ENCODE results near the gene DBF4B.
A peak's percentile ranks its signal among the peaks of the same experiment; 100 is the strongest.

Gene DBF4B

DNA sequence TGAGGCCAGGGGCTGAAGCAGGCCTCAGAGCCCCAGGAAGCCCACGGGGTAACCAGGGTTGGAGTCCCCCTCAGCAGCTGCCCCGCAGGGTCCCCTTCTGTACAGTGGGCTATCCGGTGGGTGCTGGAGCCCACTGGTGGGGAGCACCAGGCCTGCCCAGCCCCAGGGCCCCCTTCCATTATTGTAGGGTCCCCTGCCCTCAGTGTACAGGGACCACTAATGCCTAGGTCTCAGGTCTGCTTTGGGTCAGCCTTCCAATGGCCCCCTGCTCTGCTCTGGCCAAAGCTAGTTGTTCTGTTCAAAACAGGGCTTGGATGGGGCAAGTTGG lies 51.4 kb downstream of the DBF4B start:
- Histone ChIP-seq H3K36me3 (ENCODE audit: insufficient read depth, low read length) (no peaks in the 10 kb centered on the region), H3K4me3 (peak overlapping the region; percentile 83), H3K9ac (ENCODE audit: insufficient read length) (no peak overlapping the region), H3K9me3 (ENCODE audit: low read depth, low read length) (no peaks in the 10 kb centered on the region), H3K27ac (no peak overlapping the region)
- DNase-seq (ENCODE audit: low read depth, low spot score), result no peak
- TF ChIP-seq POLR2AphosphoS5 (IDR thresholded peaks at IDR 0.05; ENCODE audit: borderline replicate concordance, low read depth, low read length), result no peak

- H3K36me3 ChIP-seq (ENCODE audit: insufficient read depth, low read length), result no peaks in the 10 kb centered on the region
- DNase-seq (ENCODE audit: low read depth, low spot score), result no peak
- no peak overlapping the region for H3K27ac ChIP-seq
- H3K4me3 ChIP-seq, result no peak overlapping the region
- no peak for TF ChIP-seq POLR2AphosphoS5 (IDR thresholded peaks at IDR 0.05; ENCODE audit: borderline replicate concordance, low read depth, low read length)
- TF ChIP-seq FOXP2 (optimal IDR thresholded peaks at IDR 0.05; ENCODE audit: control extremely low read depth, extremely low read length, insufficient read depth), result no peak
- no peak for TF ChIP-seq EZH2 (IDR thresholded peaks at IDR 0.05)
- H3K9me3 ChIP-seq (ENCODE audit: low read depth, low read length), result no peaks in the 10 kb centered on the region
- H3K9ac ChIP-seq (ENCODE audit: insufficient read length), result no peak overlapping the region
Measured at GRCh38 chr17:44760474-44761308, 52.2 kb downstream of the DBF4B start.

DNA sequence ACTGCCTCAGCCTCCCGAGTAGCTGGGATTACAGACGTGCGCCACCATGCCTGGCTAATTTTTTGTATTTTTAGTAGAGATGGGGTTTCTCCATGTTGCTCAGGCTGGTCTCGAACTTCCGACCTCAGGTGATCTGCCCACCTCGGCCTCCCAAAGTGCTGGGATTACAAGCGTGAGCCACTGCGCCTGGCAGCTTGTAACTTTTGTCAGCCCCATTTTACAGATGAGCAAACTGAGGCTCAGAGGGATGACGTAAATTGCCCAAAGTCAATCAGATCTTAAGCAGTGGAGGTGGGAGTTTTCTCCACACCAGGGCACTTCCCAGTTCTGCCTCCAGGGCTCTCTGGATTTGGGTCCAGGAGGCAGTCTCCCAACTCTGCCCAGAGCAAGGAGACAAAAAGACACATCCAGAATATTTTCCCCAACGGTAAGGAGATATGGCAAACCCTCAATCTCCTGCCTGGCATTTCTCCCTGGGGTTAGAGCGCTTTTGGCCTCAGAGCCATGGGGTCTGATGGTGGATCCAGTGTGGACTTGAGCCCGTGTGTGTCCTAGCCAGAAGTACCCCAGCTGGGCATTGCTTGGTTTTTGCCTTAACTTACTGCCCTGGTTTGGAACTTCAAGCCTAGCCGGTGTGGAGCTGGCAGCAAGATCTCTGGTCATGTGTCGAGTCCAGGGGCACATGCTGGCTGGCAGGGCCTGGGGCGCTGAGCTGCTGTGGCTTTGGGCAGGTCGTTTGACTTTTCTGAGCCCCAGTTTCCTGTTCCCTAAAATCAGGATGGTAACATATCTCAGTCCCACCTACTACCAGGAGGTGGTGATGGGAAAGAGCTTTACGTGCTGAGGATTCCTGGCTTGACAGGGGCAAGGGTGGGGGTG lies 53.7 kb downstream of the DBF4B start:
- TF ChIP-seq FOXP2 (optimal IDR thresholded peaks at IDR 0.05; ENCODE audit: control extremely low read depth, extremely low read length, insufficient read depth) (no peak), POLR2AphosphoS5 (IDR thresholded peaks at IDR 0.05; ENCODE audit: borderline replicate concordance, low read depth, low read length) (no peak), EZH2 (IDR thresholded peaks at IDR 0.05) (no peak)
- Histone ChIP-seq H3K4me3 (no peak overlapping the region), H3K36me3 (ENCODE audit: insufficient read depth, low read length) (no peaks in the 10 kb centered on the region), H3K9me3 (ENCODE audit: low read depth, low read length) (no peaks in the 10 kb centered on the region), H3K27ac (no peak overlapping the region), H3K9ac (ENCODE audit: insufficient read length) (no peak overlapping the region)
- DNase-seq (ENCODE audit: low read depth, low spot score), result no peak

- Histone ChIP-seq H3K9ac (ENCODE audit: insufficient read length) (no peak overlapping the region), H3K36me3 (ENCODE audit: insufficient read depth, low read length) (no peaks in the 10 kb centered on the region), H3K4me3 (no peak overlapping the region), H3K27ac (no peak overlapping the region), H3K9me3 (ENCODE audit: low read depth, low read length) (no peaks in the 10 kb centered on the region)
- no peak for DNase-seq (ENCODE audit: low read depth, low spot score)
- TF ChIP-seq EZH2 (IDR thresholded peaks at IDR 0.05) (no peak), FOXP2 (optimal IDR thresholded peaks at IDR 0.05; ENCODE audit: control extremely low read depth, extremely low read length, insufficient read depth) (no peak), POLR2AphosphoS5 (IDR thresholded peaks at IDR 0.05; ENCODE audit: borderline replicate concordance, low read depth, low read length) (no peak)
Measured at GRCh38 chr17:44763170-44763569, 54.7 kb downstream of the DBF4B start.

- H3K27ac ChIP-seq, result no peak overlapping the region
- H3K4me3 ChIP-seq, result no peak overlapping the region
- TF ChIP-seq POLR2AphosphoS5 (IDR thresholded peaks at IDR 0.05; ENCODE audit: borderline replicate concordance, low read depth, low read length) (no peak), EZH2 (IDR thresholded peaks at IDR 0.05) (no peak), FOXP2 (optimal IDR thresholded peaks at IDR 0.05; ENCODE audit: control extremely low read depth, extremely low read length, insufficient read depth) (no peak)
- no peak overlapping the region for H3K9ac ChIP-seq (ENCODE audit: insufficient read length)
- H3K36me3 ChIP-seq (ENCODE audit: insufficient read depth, low read length), result no peaks in the 10 kb centered on the region
- H3K9me3 ChIP-seq (ENCODE audit: low read depth, low read length), result no peaks in the 10 kb centered on the region
- no peak for DNase-seq (ENCODE audit: low read depth, low spot score)
Measured at GRCh38 chr17:44765965-44766364, 57.5 kb downstream of the DBF4B start.

GRCh38 chr17:44766409-44767038 lies 58.1 kb downstream of the DBF4B start:
- H3K36me3 ChIP-seq (ENCODE audit: insufficient read depth, low read length), result no peaks in the 10 kb centered on the region

DNA sequence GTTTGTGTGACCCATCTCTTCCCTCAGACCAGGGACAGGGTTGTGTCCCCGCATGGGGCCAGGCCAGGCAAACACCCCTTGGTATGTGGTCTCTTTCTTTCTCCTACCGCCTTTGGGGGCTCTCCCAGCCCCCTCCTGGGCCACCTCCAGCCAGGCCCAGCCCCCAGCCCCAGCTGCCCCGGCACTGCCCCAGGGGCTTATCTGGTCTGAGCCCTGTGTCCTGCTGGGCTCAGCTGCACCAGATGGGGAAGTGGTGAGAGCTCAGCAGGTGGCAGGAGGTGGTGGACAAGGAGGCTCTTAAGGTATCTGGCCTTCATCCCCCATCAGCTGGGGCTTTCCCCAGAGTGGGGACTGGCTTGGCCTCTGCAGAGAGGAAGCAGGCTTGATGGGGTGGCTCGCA lies 59.0 kb downstream of the DBF4B start:
- H3K36me3 ChIP-seq (ENCODE audit: insufficient read depth, low read length), result no peaks in the 10 kb centered on the region
- H3K4me3 ChIP-seq, result no peak overlapping the region
- no peak for DNase-seq (ENCODE audit: low read depth, low spot score)
- no peak for TF ChIP-seq FOXP2 (optimal IDR thresholded peaks at IDR 0.05; ENCODE audit: control extremely low read depth, extremely low read length, insufficient read depth)
- no peak for TF ChIP-seq POLR2AphosphoS5 (IDR thresholded peaks at IDR 0.05; ENCODE audit: borderline replicate concordance, low read depth, low read length)
- TF ChIP-seq EZH2 (IDR thresholded peaks at IDR 0.05), result no peak
- no peak overlapping the region for H3K9ac ChIP-seq (ENCODE audit: insufficient read length)
- H3K27ac ChIP-seq, result no peak overlapping the region
- H3K9me3 ChIP-seq (ENCODE audit: low read depth, low read length), result no peaks in the 10 kb centered on the region

More at GRCh38 chr17:44766409-44767038, 58.1 kb downstream of the DBF4B start:
- H3K27ac ChIP-seq, result no peak overlapping the region
- no peaks in the 10 kb centered on the region for H3K9me3 ChIP-seq (ENCODE audit: low read depth, low read length)
- H3K4me3 ChIP-seq, result no peak overlapping the region
- no peak overlapping the region for H3K9ac ChIP-seq (ENCODE audit: insufficient read length)
- TF ChIP-seq POLR2AphosphoS5 (IDR thresholded peaks at IDR 0.05; ENCODE audit: borderline replicate concordance, low read depth, low read length), result no peak
- no peak for TF ChIP-seq EZH2 (IDR thresholded peaks at IDR 0.05)
- no peak for DNase-seq (ENCODE audit: low read depth, low spot score)

- no peaks in the 10 kb centered on the region for H3K9me3 ChIP-seq (ENCODE audit: low read depth, low read length)
- TF ChIP-seq EZH2 (IDR thresholded peaks at IDR 0.05), result no peak
- no peak for TF ChIP-seq FOXP2 (optimal IDR thresholded peaks at IDR 0.05; ENCODE audit: control extremely low read depth, extremely low read length, insufficient read depth)
- TF ChIP-seq POLR2AphosphoS5 (IDR thresholded peaks at IDR 0.05; ENCODE audit: borderline replicate concordance, low read depth, low read length), result no peak
- no peaks in the 10 kb centered on the region for H3K36me3 ChIP-seq (ENCODE audit: insufficient read depth, low read length)
- DNase-seq (ENCODE audit: low read depth, low spot score), result no peak
- H3K9ac ChIP-seq (ENCODE audit: insufficient read length), result no peak overlapping the region
- H3K4me3 ChIP-seq, result no peak overlapping the region
- no peak overlapping the region for H3K27ac ChIP-seq
Measured at GRCh38 chr17:44768505-44769142, 60.2 kb downstream of the DBF4B start.
